CD14-positive monocyte (primary cell): ENCODE results near the gene SALL3. TPM values are rescaled to one million over a fixed set of nuclear protein-coding genes. Genes with fewer than 3 reads are reported as not detected.
A peak's percentile ranks its signal among the peaks of the same experiment; 100 is the strongest.

ENCODE experiments used
- DNase-seq, 3 donors: peaks; one replicate each; pipeline ENCODE4 v3.0.0-alpha.2; 2011 to 2022
- H2AFZ ChIP-seq: 2 replicates; pipeline ENCODE4 v1.6.0; 2012; ENCODE audit warnings: mild to moderate bottlenecking, low read depth, low read length, inconsistent platforms; ENCODE audit not compliant: insufficient read depth, poor library complexity, severe bottlenecking
- H3K27ac ChIP-seq, 2 donors: 1 replicate in 1 of 2; 2 replicates in 1 of 2; pipeline ENCODE4 v1.5.1; 2012 to 2013; ENCODE audit warnings: low read length in 2 of 2, control low read depth in 1 of 2, inconsistent platforms in 1 of 2, low read depth in 1 of 2, mild to moderate bottlenecking in 1 of 2
- H3K27me3 ChIP-seq, 2 donors: one replicate each; pipeline versions ENCODE4 v1.6.0 to v1.6.1; 2011 to 2013; ENCODE audit warnings: low read length in 2 of 2; ENCODE audit not compliant: control insufficient read depth in 2 of 2, insufficient read depth in 2 of 2
- H3K36me3 ChIP-seq, 2 donors: replicated peaks in 1 of 2; 1 replicate in 1 of 2; 2 replicates in 1 of 2; pipeline versions ENCODE4 v1.5.1 to v1.6.1; 2012 to 2013; ENCODE audit warnings: low read length in 2 of 2, control low read depth in 1 of 2, inconsistent platforms in 1 of 2, mild to moderate bottlenecking in 1 of 2; ENCODE audit not compliant: insufficient read depth in 2 of 2, control insufficient read depth in 1 of 2
- H3K4me1 ChIP-seq, 2 donors: 1 replicate in 1 of 2; 2 replicates in 1 of 2; pipeline versions ENCODE4 v1.5.1 to v1.6.1; 2012 to 2013; ENCODE audit warnings: low read length in 2 of 2, control low read depth in 1 of 2, inconsistent platforms in 1 of 2, mild to moderate bottlenecking in 1 of 2, moderate library complexity in 1 of 2; ENCODE audit not compliant: insufficient read depth in 2 of 2, control insufficient read depth in 1 of 2
- H3K4me2 ChIP-seq: replicated peaks from 2 replicates; pipeline ENCODE3; 2012; ENCODE audit warnings: low read length, moderate library complexity, mild to moderate bottlenecking; ENCODE audit not compliant: poor library complexity, severe bottlenecking; ENCODE audit errors: extremely low read depth
- H3K4me3 ChIP-seq, 3 experiments: fragments of 200-600 bp in 1 of 3; sonication (generic) in 1 of 3; replicated peaks in 1 of 3; 1 replicate in 2 of 3; 2 replicates in 1 of 3; pipeline ENCODE4 v1.5.1; 2011 to 2013; ENCODE audit warnings: low read length in 3 of 3, mild to moderate bottlenecking in 3 of 3, control low read depth in 2 of 3, low read depth in 2 of 3, inconsistent platforms in 1 of 3, moderate library complexity in 1 of 3
- H3K79me2 ChIP-seq: 2 replicates; pipeline ENCODE4 v1.6.0; 2012; ENCODE audit warnings: mild to moderate bottlenecking, control low read depth, inconsistent platforms, low read length, moderate library complexity; ENCODE audit not compliant: insufficient read depth
- H3K9ac ChIP-seq: 2 replicates; pipeline ENCODE4 v1.6.0; 2017; ENCODE audit warnings: low read length, mild to moderate bottlenecking; ENCODE audit not compliant: insufficient read depth, poor library complexity, severe bottlenecking
- H3K9me3 ChIP-seq, 2 donors: replicated peaks in 1 of 2; 1 replicate in 1 of 2; 2 replicates in 1 of 2; pipeline versions ENCODE4 v1.5.1 to v1.6.1; 2012 to 2013; ENCODE audit warnings: low read length in 2 of 2, control low read depth in 1 of 2; ENCODE audit not compliant: control insufficient read depth in 1 of 2, insufficient read depth in 1 of 2
- H4K20me1 ChIP-seq: 2 replicates; pipeline ENCODE4 v1.6.0; 2012; ENCODE audit warnings: mild to moderate bottlenecking, low read length, control low read depth, moderate library complexity; ENCODE audit not compliant: insufficient read depth
- H3K27ac Mint-ChIP-seq, 7 donors: one replicate each; pipeline ENCODE4 v1.8.0; 2020; ENCODE audit warnings: mild to moderate bottlenecking in 7 of 7, mixed read lengths in 7 of 7, moderate library complexity in 6 of 7, inconsistent platforms in 2 of 7
- H3K27me3 Mint-ChIP-seq, 3 donors: one replicate each; pipeline ENCODE4 v1.8.0; 2021 to 2022; ENCODE audit warnings: low read depth in 3 of 3, mild to moderate bottlenecking in 3 of 3, mixed read lengths in 3 of 3, moderate library complexity in 3 of 3, inconsistent platforms in 1 of 3
- H3K36me3 Mint-ChIP-seq, 2 donors: one replicate each; pipeline ENCODE4 v1.8.0; 2020; ENCODE audit warnings: mixed read lengths in 2 of 2, inconsistent platforms in 1 of 2, mild to moderate bottlenecking in 1 of 2
- H3K4me1 Mint-ChIP-seq: one replicate; pipeline ENCODE4 v1.8.0; 2020; ENCODE audit warnings: mild to moderate bottlenecking, mixed read lengths
- H3K4me3 Mint-ChIP-seq, 2 donors: one replicate each; pipeline ENCODE4 v1.8.0; 2020; ENCODE audit warnings: mild to moderate bottlenecking in 2 of 2, mixed read lengths in 2 of 2, moderate library complexity in 1 of 2
- H3K9me3 Mint-ChIP-seq, 7 donors: one replicate each; pipeline ENCODE4 v1.8.0; 2020 to 2022; ENCODE audit warnings: mixed read lengths in 7 of 7, mild to moderate bottlenecking in 6 of 7, moderate library complexity in 6 of 7, inconsistent platforms in 2 of 7
- CTCF ChIP-seq: fragments of 200-600 bp; IDR thresholded peaks from one replicate; pipeline ENCODE4 v1.8.0; 2022; ENCODE audit warnings: antibody characterized with exemption, mild to moderate bottlenecking
- WGBS: methylation state at CpG from one replicate; pipeline ENCODE4 v1.1.5; 2013; ENCODE audit warnings: missing lambda C conversion rate; ENCODE audit not compliant: insufficient coverage; 5-methylcytosine and 5-hydroxymethylcytosine counted together
- intact Hi-C, 2 donors: fragments of 100-400 bp; cut with micrococcal nuclease; formaldehyde crosslinking; loops; one replicate each; pipeline versions ENCODE4 v1.15.0 to v1.15.1; 2023
- polyA plus RNA-seq, 3 donors: library from polyadenylated mRNA; depleted of rRNA in 1 of 3; unstranded in 2 of 3; stranded (reverse) in 1 of 3; fragments of 300-500 nt in 2 of 3; fragments of >200 nt in 1 of 3; fragmentation: Illumina TruSeq in 2 of 3; gene quantifications; 1 replicate in 2 of 3; 2 replicates in 1 of 3; pipeline ENCODE4 v1.2.3, GENCODE V29; 2012 to 2021

Gene SALL3
- polyA plus RNA-seq, 3 donors = not detected

DNA sequence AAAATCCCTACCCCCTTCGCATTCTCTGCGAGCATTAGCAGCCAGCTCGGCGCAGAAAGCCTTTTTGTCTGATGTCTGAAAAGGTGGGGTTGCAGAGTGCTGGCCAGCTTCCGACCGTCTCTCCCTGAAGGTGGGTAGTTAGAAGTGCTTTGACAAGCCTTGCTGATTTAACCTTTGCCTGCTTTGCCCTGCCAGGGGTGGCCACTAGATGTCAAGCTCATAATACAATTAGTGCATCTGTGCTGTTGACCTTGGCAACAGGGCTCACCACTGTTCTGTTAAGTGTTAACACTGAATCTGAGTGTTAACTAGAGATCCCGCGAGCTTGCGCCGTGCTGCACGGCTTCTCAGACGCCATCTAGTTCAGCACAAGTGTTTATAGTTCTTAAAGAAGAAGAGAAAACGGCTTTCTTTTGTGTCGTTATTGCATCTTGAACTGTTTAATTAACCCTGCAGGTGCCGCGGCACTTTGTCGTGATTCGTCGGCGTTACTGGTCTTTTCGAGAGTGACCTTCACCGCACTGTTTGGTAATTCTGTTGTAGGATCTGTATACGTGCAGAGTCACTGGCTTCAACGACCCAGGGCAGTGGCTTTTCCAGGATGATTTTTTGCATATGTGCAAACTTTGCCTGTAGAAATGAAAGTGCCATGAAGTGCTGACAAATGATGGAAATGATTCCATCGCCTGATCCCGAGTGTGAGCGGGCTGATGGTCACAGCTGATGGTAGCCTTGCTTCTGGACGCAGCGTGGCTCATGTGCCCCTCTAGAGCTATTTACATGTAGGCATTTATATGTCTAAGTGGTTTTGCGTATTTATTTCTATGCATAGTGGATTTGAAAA, 5.5 kb downstream of the SALL3 start:
- DNase-seq = peak in 1 of 3 donors; percentile 5
- Histone ChIP-seq H3K27ac (no peak overlapping the region), H3K4me2 (no peak overlapping the region), H3K9ac (no peak overlapping the region), H2AFZ (no peak overlapping the region), H3K36me3 (no peaks in the 10 kb centered on the region), H3K4me3 (no peak overlapping the region), H3K79me2 (no peaks in the 10 kb centered on the region), H3K27me3 (peaks cover 83 to 90% of the 10 kb centered on the region in 2 donors), H3K4me1 (no peaks in the 10 kb centered on the region), H3K9me3 (peaks cover 0 to 20% of the 10 kb centered on the region in 2 donors), H4K20me1 (no peaks in the 10 kb centered on the region)
- Mint-ChIP-seq H3K27ac (peak overlapping the region in 1 of 7 donors; percentile 69), H3K36me3 (no peaks in the 10 kb centered on the region), H3K27me3 (peaks cover 65 to 79% (median 69%) of the 10 kb centered on the region in 3 donors), H3K9me3 (peaks cover 0 to 15% (median 6%) of the 10 kb centered on the region in 7 donors), H3K4me3 (peak overlapping the region in 1 of 2 donors; percentile 79), H3K4me1 (peaks cover 2% of the 10 kb centered on the region)
- no peak for TF ChIP-seq CTCF
- intact Hi-C loops = no loop called here
- WGBS = 37% methylated on average over 22 of the region's 30 CpGs

- Histone ChIP-seq H3K4me1 (no peaks in the 10 kb centered on the region), H2AFZ (no peak overlapping the region), H3K79me2 (no peaks in the 10 kb centered on the region), H3K36me3 (no peaks in the 10 kb centered on the region), H3K27ac (no peak overlapping the region), H3K9ac (no peak overlapping the region), H3K4me3 (no peak overlapping the region), H3K27me3 (peaks cover 79 to 94% of the 10 kb centered on the region in 2 donors), H3K4me2 (no peak overlapping the region), H3K9me3 (peaks cover 0 to 20% of the 10 kb centered on the region in 2 donors), H4K20me1 (no peaks in the 10 kb centered on the region)
- intact Hi-C loops = no loop called here
- Mint-ChIP-seq H3K27ac (no peak overlapping the region), H3K4me3 (peak overlapping the region in 1 of 2 donors; percentile 79), H3K27me3 (peaks cover 66 to 81% (median 71%) of the 10 kb centered on the region in 3 donors), H3K9me3 (peaks cover 0 to 13% (median 6%) of the 10 kb centered on the region in 7 donors), H3K36me3 (no peaks in the 10 kb centered on the region), H3K4me1 (no peaks in the 10 kb centered on the region)
- no peak for TF ChIP-seq CTCF
- no peak for DNase-seq
- WGBS = 14% methylated on average over 17 of the region's 20 CpGs
Observed at GRCh38 chr18:78986018-78986481, 6.4 kb downstream of the SALL3 start.
